H9 (cell line): ENCODE measurements around the gene CRYBB1. TPM values are rescaled to one million over a fixed set of nuclear protein-coding genes. Genes with fewer than 3 reads are reported as not detected.

Source experiments
- DNase-seq: peaks from one replicate; pipeline ENCODE4 v3.0.0-alpha.2; 2017
- H2AFZ ChIP-seq: one replicate; pipeline ENCODE4 v1.6.1; 2013; ENCODE audit warnings: mild to moderate bottlenecking, low read length, control low read depth, moderate library complexity
- H2AK5ac ChIP-seq: 2 replicates; pipeline ENCODE4 v1.6.1; 2013; ENCODE audit warnings: low read length, control low read depth, mixed read lengths; ENCODE audit not compliant: insufficient read length
- H2BK120ac ChIP-seq: one replicate; pipeline ENCODE4 v1.6.1; 2013; ENCODE audit warnings: low read depth, mild to moderate bottlenecking, low read length, control low read depth, inconsistent platforms; ENCODE audit not compliant: poor library complexity, severe bottlenecking
- H2BK12ac ChIP-seq: 2 replicates; pipeline ENCODE4 v1.6.1; 2013; ENCODE audit warnings: low read length, control low read depth, mixed read lengths, low read depth; ENCODE audit not compliant: insufficient read length
- H2BK15ac ChIP-seq: 2 replicates; pipeline ENCODE4 v1.6.1; 2013; ENCODE audit warnings: low read depth, low read length, control low read depth
- H2BK20ac ChIP-seq: one replicate; pipeline ENCODE4 v1.6.1; 2013; ENCODE audit warnings: low read depth, mild to moderate bottlenecking, low read length, control low read depth, inconsistent platforms; ENCODE audit not compliant: poor library complexity, severe bottlenecking
- H2BK5ac ChIP-seq: 2 replicates; pipeline ENCODE4 v1.6.1; 2013; ENCODE audit warnings: low read length, control low read depth, mixed read lengths; ENCODE audit not compliant: insufficient read length
- H3K14ac ChIP-seq: 2 replicates; pipeline ENCODE4 v1.6.1; 2013; ENCODE audit warnings: low read length, control low read depth; ENCODE audit not compliant: insufficient read depth
- H3K18ac ChIP-seq: 2 replicates; pipeline ENCODE4 v1.6.1; 2013; ENCODE audit warnings: low read depth, mild to moderate bottlenecking, mixed read lengths, low read length, control low read depth; ENCODE audit not compliant: insufficient read length
- H3K23ac ChIP-seq: 2 replicates; pipeline ENCODE4 v1.6.1; 2013; ENCODE audit warnings: low read length, control low read depth, mixed read lengths, low read depth; ENCODE audit not compliant: insufficient read length
- H3K23me2 ChIP-seq: 2 replicates; pipeline ENCODE4 v1.6.1; 2013; ENCODE audit warnings: low read depth, mild to moderate bottlenecking, mixed read lengths, low read length, control low read depth; ENCODE audit not compliant: insufficient read length, poor library complexity, severe bottlenecking
- H3K27ac ChIP-seq: 2 replicates; pipeline ENCODE4 v1.5.1; 2013; ENCODE audit warnings: low read length, control low read depth, mixed read lengths, low read depth; ENCODE audit not compliant: insufficient read length
- H3K27me3 ChIP-seq: 2 replicates; pipeline ENCODE4 v1.6.1; 2013; ENCODE audit warnings: low read length, control low read depth, inconsistent platforms; ENCODE audit not compliant: insufficient read depth
- H3K4ac ChIP-seq: 2 replicates; pipeline ENCODE4 v1.6.1; 2013; ENCODE audit warnings: low read depth, mild to moderate bottlenecking, control low read depth, inconsistent platforms, low read length, moderate library complexity
- H3K4me1 ChIP-seq: 2 replicates; pipeline ENCODE4 v1.6.1; 2013; ENCODE audit warnings: low read length, control low read depth, inconsistent platforms; ENCODE audit not compliant: insufficient read depth
- H3K4me2 ChIP-seq: 2 replicates; pipeline ENCODE4 v1.6.1; 2013; ENCODE audit warnings: low read length, control low read depth, mixed read lengths; ENCODE audit not compliant: insufficient read length, insufficient read depth
- H3K56ac ChIP-seq: 2 replicates; pipeline ENCODE4 v1.6.1; 2013; ENCODE audit warnings: low read depth, mild to moderate bottlenecking, mixed read lengths, low read length, control low read depth; ENCODE audit not compliant: insufficient read length
- H3K79me1 ChIP-seq: 2 replicates; pipeline ENCODE4 v1.6.1; 2013; ENCODE audit warnings: low read depth, mild to moderate bottlenecking, moderate library complexity, low read length, control low read depth, inconsistent platforms; ENCODE audit not compliant: insufficient read depth, poor library complexity, severe bottlenecking
- H3K79me2 ChIP-seq: 2 replicates; pipeline ENCODE4 v1.6.1; 2013; ENCODE audit warnings: low read length, control low read depth, inconsistent platforms; ENCODE audit not compliant: insufficient read depth
- H3K9ac ChIP-seq: 2 replicates; pipeline ENCODE4 v1.6.1; 2013; ENCODE audit warnings: low read length, control low read depth, mixed read lengths; ENCODE audit not compliant: insufficient read length; ENCODE audit errors: extremely low read depth
- H3K9me3 ChIP-seq: one replicate; pipeline ENCODE4 v1.6.1; 2013; ENCODE audit warnings: low read depth, low read length, inconsistent platforms; ENCODE audit not compliant: control insufficient read depth
- H3T11ph ChIP-seq: one replicate; pipeline ENCODE4 v1.6.1; 2013; ENCODE audit warnings: mild to moderate bottlenecking, low read length, control low read depth, inconsistent platforms
- H4K20me1 ChIP-seq: one replicate; pipeline ENCODE4 v1.6.1; 2013; ENCODE audit not compliant: control insufficient read depth, insufficient read length, insufficient read depth
- H4K5ac ChIP-seq: 2 replicates; pipeline ENCODE4 v1.6.1; 2013; ENCODE audit warnings: low read depth, mild to moderate bottlenecking, mixed read lengths, low read length, control low read depth; ENCODE audit not compliant: insufficient read length
- H4K8ac ChIP-seq: replicated peaks from 2 replicates; pipeline ENCODE4 v1.6.1; 2013; ENCODE audit warnings: low read length, control low read depth, mixed read lengths, low read depth; ENCODE audit not compliant: insufficient read length
- H4K91ac ChIP-seq: 2 replicates; pipeline ENCODE4 v1.6.1; 2013; ENCODE audit warnings: low read depth, mild to moderate bottlenecking, moderate library complexity, mixed read lengths, low read length, control low read depth; ENCODE audit not compliant: insufficient read length
- H3K27ac Mint-ChIP-seq, 3 experiments: 2 replicates in 2 of 3; 3 replicates in 1 of 3; pipeline ENCODE4 v1.8.0; 2020 to 2021; ENCODE audit warnings: mixed read lengths in 3 of 3, mild to moderate bottlenecking in 1 of 3, moderate library complexity in 1 of 3
- H3K27me3 Mint-ChIP-seq: 2 replicates; pipeline ENCODE4 v1.8.0; 2021; ENCODE audit warnings: low read depth, mild to moderate bottlenecking, moderate library complexity, mixed read lengths
- H3K36me3 Mint-ChIP-seq, 3 experiments: 2 replicates in 2 of 3; 3 replicates in 1 of 3; pipeline ENCODE4 v1.8.0; 2020 to 2021; ENCODE audit warnings: low read depth in 3 of 3, mixed read lengths in 3 of 3; ENCODE audit not compliant: insufficient read depth in 1 of 3
- H3K4me1 Mint-ChIP-seq, 2 experiments: 2 replicates each; pipeline ENCODE4 v1.8.0; 2020; ENCODE audit warnings: mixed read lengths in 2 of 2
- H3K4me3 Mint-ChIP-seq, 2 experiments: 2 replicates in 1 of 2; 3 replicates in 1 of 2; pipeline ENCODE4 v1.8.0; 2020 to 2021; ENCODE audit warnings: mild to moderate bottlenecking in 2 of 2, mixed read lengths in 2 of 2, moderate library complexity in 1 of 2
- H3K9me3 Mint-ChIP-seq, 2 experiments: 2 replicates in 1 of 2; 3 replicates in 1 of 2; pipeline ENCODE4 v1.8.0; 2020; ENCODE audit warnings: mild to moderate bottlenecking in 2 of 2, mixed read lengths in 2 of 2, moderate library complexity in 1 of 2
- CTCF ChIP-seq: fragments of 200-600 bp; sonication (generic); conservative IDR thresholded peaks from 3 replicates; pipeline ENCODE4 v1.8.0; 2021; ENCODE audit warnings: antibody characterized with exemption, mild to moderate bottlenecking
- WGBS: extraction: QIAGEN DNeasy Blood & Tissue Kit; methylation state at CpG from one replicate; pipeline ENCODE4 v1.1.7; 2013; ENCODE audit warnings: missing lambda C conversion rate, low lambda C conversion rate, mixed read lengths; ENCODE audit not compliant: insufficient read length; ENCODE audit errors: extremely low coverage; 5-methylcytosine and 5-hydroxymethylcytosine counted together
- total RNA-seq: library from RNA; stranded (reverse); gene quantifications from 2 replicates; pipeline ENCODE4 v1.2.1, GENCODE V29; 2021

The CRYBB1 gene
- total RNA-seq, 1 experiment from 2014 or later: 5.4 TPM

GRCh38 chr22:26599505-26599904, 18.3 kb downstream of the CRYBB1 start:
- Histone ChIP-seq H4K91ac (no peak overlapping the region), H3K79me2 (no peaks in the 10 kb centered on the region), H2BK12ac (no peak overlapping the region), H3K27ac (no peak overlapping the region), H3T11ph (no peak overlapping the region), H3K4me1 (no peaks in the 10 kb centered on the region), H2BK5ac (no peak overlapping the region), H3K56ac (no peak overlapping the region), H3K79me1 (no peaks in the 10 kb centered on the region), H2AK5ac (no peak overlapping the region), H3K4me2 (no peak overlapping the region), H3K9ac (no peak overlapping the region), H3K23ac (no peak overlapping the region), H3K4ac (no peak overlapping the region), H4K20me1 (no peaks in the 10 kb centered on the region), H3K23me2 (no peaks in the 10 kb centered on the region), H3K14ac (no peak overlapping the region), H3K18ac (no peak overlapping the region), H3K27me3 (no peaks in the 10 kb centered on the region), H3K9me3 (no peaks in the 10 kb centered on the region), H2AFZ (no peak overlapping the region), H4K8ac (no peak overlapping the region), H4K5ac (no peak overlapping the region), H2BK15ac (no peak overlapping the region), H2BK120ac (no peak overlapping the region), H2BK20ac (no peak overlapping the region)
- no peak overlapping the region for H3K27ac Mint-ChIP-seq
- peaks cover 10% of the 10 kb centered on the region for H3K27me3 Mint-ChIP-seq
- no peak for TF ChIP-seq CTCF
- no CpG with 5 or more reads among the region's 11 CpGs for WGBS
- H3K36me3 Mint-ChIP-seq: no peaks in the 10 kb centered on the region
- no peak overlapping the region for H3K4me3 Mint-ChIP-seq
- H3K9me3 Mint-ChIP-seq: no peaks in the 10 kb centered on the region; a peak in 1 of 5 replicates
- peaks cover 4 to 12% of the 10 kb centered on the region in 2 experiments for H3K4me1 Mint-ChIP-seq
- DNase-seq: no peak
